Prostate gland (tissue), 2 donors: ENCODE measurements around the gene TIAM2. TPM values are rescaled to one million over a fixed set of nuclear protein-coding genes. Genes with fewer than 3 reads are reported as not detected.

ENCODE experiments used
- DNase-seq: peaks from one replicate; pipeline ENCODE4 v3.0.0-alpha.2; 2019; ENCODE audit warnings: low spot score
- H3K27ac ChIP-seq, 2 donors: fragments of 200-600 bp; sonication (generic); 2 replicates each; pipeline ENCODE4 v1.5.1; 2017 to 2019
- H3K27me3 ChIP-seq: fragments of 200-600 bp; sonication (generic); replicated peaks from 2 replicates; pipeline ENCODE4 v1.5.1; 2019; ENCODE audit not compliant: insufficient read depth
- H3K36me3 ChIP-seq, 2 donors: fragments of 200-600 bp; sonication (generic); 1 replicate in 1 of 2; 2 replicates in 1 of 2; pipeline versions ENCODE4 v1.5.1 to v1.8.1; 2017 to 2019
- H3K4me1 ChIP-seq: fragments of 200-600 bp; sonication (generic); replicated peaks from 2 replicates; pipeline ENCODE4 v1.5.1; 2019
- H3K4me3 ChIP-seq, 2 donors: fragments of 200-600 bp; sonication (generic); 2 replicates each; pipeline ENCODE4 v1.5.1; 2017 to 2019
- H3K9me3 ChIP-seq: fragments of 200-600 bp; sonication (generic); 2 replicates; pipeline ENCODE4 v1.5.1; 2017
- POLR2A ChIP-seq: fragments of 450-650 bp; IDR thresholded peaks from one replicate; pipeline ENCODE4 v1.6.1; 2016; ENCODE audit warnings: antibody characterized with exemption, mild to moderate bottlenecking
- POLR2AphosphoS5 ChIP-seq: sonication (generic); formaldehyde crosslinking; IDR thresholded peaks from one replicate; pipeline ENCODE4 v1.6.1; 2017; ENCODE audit warnings: antibody characterized with exemption
- WGBS: methylation state at CpG from one replicate; pipeline ENCODE4 v1.1.5; 2018; 5-methylcytosine and 5-hydroxymethylcytosine counted together
- intact Hi-C: fragments of 100-400 bp; cut with DNase I; formaldehyde crosslinking; loops from one replicate; pipeline ENCODE4 v1.14.2; 2022
- total RNA-seq, 2 donors: library from RNA; depleted of rRNA; stranded (reverse); fragments of >200 nt; gene quantifications; one replicate each; pipeline ENCODE4 v1.1.0, GENCODE V29; 2016
- TF ChIP-seq, protein P1 (sequence below), 4 experiments: fragments of 200-600 bp in 2 of 4; fragments of 450-650 bp in 2 of 4; sonication (generic) in 2 of 4; IDR thresholded peaks; 1 replicate in 3 of 4; 2 replicates in 1 of 4; pipeline ENCODE4 v1.5.1; 2016 to 2019; ENCODE audit warnings: antibody characterized with exemption in 4 of 4, mild to moderate bottlenecking in 2 of 4, moderate library complexity in 2 of 4

The TIAM2 gene
- total RNA-seq, 2 donors from 2014 or later, result 13.1 to 21.6 TPM

- H3K4me1 ChIP-seq, result no peaks in the 10 kb centered on the region
- intact Hi-C loops, result no loop called here
- H3K27me3 ChIP-seq, result no peaks in the 10 kb centered on the region
- no peaks in the 10 kb centered on the region for H3K36me3 ChIP-seq
- no peak overlapping the region for H3K4me3 ChIP-seq
- DNase-seq, result no peak
- no peak overlapping the region for H3K27ac ChIP-seq
- TF ChIP-seq, protein P1, sequence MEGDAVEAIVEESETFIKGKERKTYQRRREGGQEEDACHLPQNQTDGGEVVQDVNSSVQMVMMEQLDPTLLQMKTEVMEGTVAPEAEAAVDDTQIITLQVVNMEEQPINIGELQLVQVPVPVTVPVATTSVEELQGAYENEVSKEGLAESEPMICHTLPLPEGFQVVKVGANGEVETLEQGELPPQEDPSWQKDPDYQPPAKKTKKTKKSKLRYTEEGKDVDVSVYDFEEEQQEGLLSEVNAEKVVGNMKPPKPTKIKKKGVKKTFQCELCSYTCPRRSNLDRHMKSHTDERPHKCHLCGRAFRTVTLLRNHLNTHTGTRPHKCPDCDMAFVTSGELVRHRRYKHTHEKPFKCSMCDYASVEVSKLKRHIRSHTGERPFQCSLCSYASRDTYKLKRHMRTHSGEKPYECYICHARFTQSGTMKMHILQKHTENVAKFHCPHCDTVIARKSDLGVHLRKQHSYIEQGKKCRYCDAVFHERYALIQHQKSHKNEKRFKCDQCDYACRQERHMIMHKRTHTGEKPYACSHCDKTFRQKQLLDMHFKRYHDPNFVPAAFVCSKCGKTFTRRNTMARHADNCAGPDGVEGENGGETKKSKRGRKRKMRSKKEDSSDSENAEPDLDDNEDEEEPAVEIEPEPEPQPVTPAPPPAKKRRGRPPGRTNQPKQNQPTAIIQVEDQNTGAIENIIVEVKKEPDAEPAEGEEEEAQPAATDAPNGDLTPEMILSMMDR (IDR thresholded peaks at IDR 0.05), result no peak
- TF ChIP-seq POLR2AphosphoS5 (no peak), POLR2A (no peak)
- WGBS, result 100% methylated on average over 4 of the region's 4 CpGs
- H3K9me3 ChIP-seq, result no peaks in the 10 kb centered on the region
Measured at GRCh38 chr6:155089746-155090145, 94.6 kb downstream of the TIAM2 start.

GRCh38 chr6:155090166-155090565 is 95.1 kb downstream of the TIAM2 start:
- Histone ChIP-seq H3K4me1 (no peaks in the 10 kb centered on the region), H3K9me3 (no peaks in the 10 kb centered on the region), H3K27ac (no peak overlapping the region), H3K27me3 (no peaks in the 10 kb centered on the region), H3K4me3 (no peak overlapping the region), H3K36me3 (no peaks in the 10 kb centered on the region)
- 100% methylated on average over 1 of the region's 1 CpG for WGBS
- intact Hi-C loops, result no loop called here
- no peak for DNase-seq
- TF ChIP-seq POLR2A (no peak), POLR2AphosphoS5 (no peak)
- TF ChIP-seq, protein P1 (IDR thresholded peaks at IDR 0.05), result no peak

DNA sequence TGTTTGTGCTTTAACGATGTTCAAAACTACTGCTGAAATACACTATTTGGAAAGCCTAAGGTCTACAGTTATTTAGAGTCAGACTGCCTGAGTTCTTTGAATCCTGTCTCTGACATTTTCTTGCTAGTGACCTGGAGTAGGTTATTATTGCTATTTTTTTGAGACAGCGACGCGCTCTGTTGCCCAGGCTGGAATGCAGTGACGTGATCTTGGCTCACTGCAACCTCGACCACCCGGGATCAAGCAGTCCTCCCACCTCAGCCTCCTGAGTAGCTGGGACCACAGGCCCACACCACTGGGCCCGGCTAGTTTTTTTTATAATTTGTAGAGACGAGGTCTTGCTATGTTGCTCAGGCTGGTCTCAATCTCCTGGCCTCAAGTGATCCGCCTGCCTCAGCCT is 96.6 kb downstream of the TIAM2 start:
- H3K27me3 ChIP-seq, result no peaks in the 10 kb centered on the region
- DNase-seq, result no peak
- no peaks in the 10 kb centered on the region for H3K36me3 ChIP-seq
- TF ChIP-seq POLR2AphosphoS5, result no peak
- no peaks in the 10 kb centered on the region for H3K9me3 ChIP-seq
- no peak overlapping the region for H3K4me3 ChIP-seq
- no peaks in the 10 kb centered on the region for H3K4me1 ChIP-seq
- no peak overlapping the region for H3K27ac ChIP-seq
- 95% methylated on average over 10 of the region's 10 CpGs for WGBS
- intact Hi-C loops, result no loop called here

GRCh38 chr6:155093430-155093829 is 98.3 kb downstream of the TIAM2 start:
- H3K4me3 ChIP-seq, result no peak overlapping the region
- no peak overlapping the region for H3K27ac ChIP-seq
- no peaks in the 10 kb centered on the region for H3K4me1 ChIP-seq
- WGBS, result 92% methylated on average over 7 of the region's 7 CpGs
- intact Hi-C loops, result no loop called here
- H3K36me3 ChIP-seq, result no peaks in the 10 kb centered on the region
- no peaks in the 10 kb centered on the region for H3K9me3 ChIP-seq
- no peak for DNase-seq
- H3K27me3 ChIP-seq, result no peaks in the 10 kb centered on the region
- TF ChIP-seq POLR2AphosphoS5 (no peak), POLR2A (no peak)
- TF ChIP-seq, protein P1 (IDR thresholded peaks at IDR 0.05), result no peak

GRCh38 chr6:155100087-155100486 is 105.0 kb downstream of the TIAM2 start:
- DNase-seq, result no peak
- Histone ChIP-seq H3K27me3 (no peaks in the 10 kb centered on the region), H3K9me3 (no peaks in the 10 kb centered on the region), H3K36me3 (no peaks in the 10 kb centered on the region), H3K27ac (no peak overlapping the region), H3K4me1 (no peaks in the 10 kb centered on the region), H3K4me3 (no peak overlapping the region)
- intact Hi-C loops, result no loop called here
- WGBS, result 77% methylated on average over 8 of the region's 8 CpGs
- TF ChIP-seq POLR2AphosphoS5, result no peak
- no peak for TF ChIP-seq POLR2A
- TF ChIP-seq, protein P1 (IDR thresholded peaks at IDR 0.05), result no peak
